Stimulated activated CD8-positive, alpha-beta memory T cell treated with anti-CD3 and anti-CD28 coated beads, Interleukin-15, amount 100 ng/mL, for 24 hours (primary cell): ENCODE measurements around the gene PAM.
"Not testable (repeated sequence)": the region's sequence is repeated elsewhere in the genome, so short reads cannot be mapped to it uniquely, and the experiment has no call there.

ENCODE experiments used
- DNase-seq: peaks from one replicate; pipeline ENCODE4 v3.0.0-alpha.2; 2020; ENCODE audit warnings: low read depth

Gene PAM

DNA sequence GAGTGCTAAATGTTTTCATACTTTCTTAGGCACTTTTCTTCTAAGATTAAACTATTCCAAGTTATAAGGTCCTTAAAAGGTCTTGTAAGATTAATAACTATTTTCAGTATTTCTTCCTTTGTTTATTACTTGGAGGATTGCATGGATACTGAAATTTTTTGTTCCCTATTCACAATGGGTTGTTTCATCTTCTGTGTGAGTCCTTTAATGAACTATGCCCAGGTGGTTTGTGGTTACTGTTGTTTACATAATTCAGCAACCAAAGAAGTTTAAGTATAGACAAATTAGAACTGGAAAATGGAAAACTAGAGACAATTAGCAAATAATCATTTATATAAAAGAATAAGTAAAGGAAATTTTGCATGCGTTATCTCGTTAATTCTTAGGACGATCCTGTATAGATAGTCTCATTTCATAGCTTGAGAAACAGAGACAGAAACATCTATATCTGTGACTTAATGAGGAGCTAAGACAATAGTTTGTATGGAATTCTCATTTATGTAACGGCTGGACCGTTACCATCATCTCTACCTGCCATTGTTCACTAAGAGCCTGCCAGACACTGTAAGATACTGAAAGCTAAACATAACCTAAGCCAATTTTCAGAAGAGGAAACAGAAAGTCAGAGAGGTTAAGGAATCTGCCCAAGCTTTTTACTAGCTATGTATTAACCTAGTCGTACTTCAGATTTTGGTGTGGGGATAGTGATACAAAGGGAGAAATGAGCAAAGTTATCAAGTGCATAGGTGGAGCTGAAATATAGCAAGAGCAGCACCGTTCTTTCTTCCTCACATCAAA, 148.2 kb downstream of the PAM start:
- DNase-seq: no peak

DNA sequence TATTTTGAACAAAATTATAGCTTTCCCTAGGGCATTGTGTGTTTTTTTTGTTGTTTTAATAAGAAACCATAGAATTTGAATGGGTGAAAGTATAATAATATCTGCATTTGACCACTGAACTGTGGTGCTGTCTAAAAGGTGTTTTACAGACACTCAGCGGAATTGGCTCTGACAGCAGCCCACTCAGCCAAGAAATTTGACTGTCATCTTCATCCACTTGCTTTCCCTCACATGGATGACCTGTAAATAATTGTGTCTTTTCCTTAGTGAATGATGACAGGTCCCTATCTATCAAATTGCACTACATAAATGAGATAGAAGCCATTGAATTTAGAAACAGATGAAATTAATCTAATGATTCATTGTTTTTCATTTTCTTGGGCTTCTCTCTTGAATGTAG, 150.0 kb downstream of the PAM start:
- DNase-seq: no peak

DNA sequence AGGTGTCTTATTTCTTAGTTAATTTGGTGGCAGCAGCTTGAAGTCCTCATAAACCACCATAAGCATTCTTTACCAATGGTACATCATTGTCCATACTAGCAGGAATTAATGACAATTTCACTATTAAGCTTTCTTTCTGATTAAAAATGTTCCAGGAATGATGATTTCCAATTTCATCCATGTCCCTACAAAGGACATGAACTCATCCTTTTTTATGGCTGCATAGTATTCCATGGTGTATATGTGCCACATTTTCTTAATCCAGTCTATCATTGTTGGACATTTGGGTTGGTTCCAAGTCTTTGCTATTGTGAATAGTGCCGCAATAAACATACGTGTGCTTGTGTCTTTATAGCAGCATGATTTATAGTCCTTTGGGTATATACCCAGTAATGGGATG, 152.0 kb downstream of the PAM start:
- DNase-seq: not testable (repeated sequence)

DNA sequence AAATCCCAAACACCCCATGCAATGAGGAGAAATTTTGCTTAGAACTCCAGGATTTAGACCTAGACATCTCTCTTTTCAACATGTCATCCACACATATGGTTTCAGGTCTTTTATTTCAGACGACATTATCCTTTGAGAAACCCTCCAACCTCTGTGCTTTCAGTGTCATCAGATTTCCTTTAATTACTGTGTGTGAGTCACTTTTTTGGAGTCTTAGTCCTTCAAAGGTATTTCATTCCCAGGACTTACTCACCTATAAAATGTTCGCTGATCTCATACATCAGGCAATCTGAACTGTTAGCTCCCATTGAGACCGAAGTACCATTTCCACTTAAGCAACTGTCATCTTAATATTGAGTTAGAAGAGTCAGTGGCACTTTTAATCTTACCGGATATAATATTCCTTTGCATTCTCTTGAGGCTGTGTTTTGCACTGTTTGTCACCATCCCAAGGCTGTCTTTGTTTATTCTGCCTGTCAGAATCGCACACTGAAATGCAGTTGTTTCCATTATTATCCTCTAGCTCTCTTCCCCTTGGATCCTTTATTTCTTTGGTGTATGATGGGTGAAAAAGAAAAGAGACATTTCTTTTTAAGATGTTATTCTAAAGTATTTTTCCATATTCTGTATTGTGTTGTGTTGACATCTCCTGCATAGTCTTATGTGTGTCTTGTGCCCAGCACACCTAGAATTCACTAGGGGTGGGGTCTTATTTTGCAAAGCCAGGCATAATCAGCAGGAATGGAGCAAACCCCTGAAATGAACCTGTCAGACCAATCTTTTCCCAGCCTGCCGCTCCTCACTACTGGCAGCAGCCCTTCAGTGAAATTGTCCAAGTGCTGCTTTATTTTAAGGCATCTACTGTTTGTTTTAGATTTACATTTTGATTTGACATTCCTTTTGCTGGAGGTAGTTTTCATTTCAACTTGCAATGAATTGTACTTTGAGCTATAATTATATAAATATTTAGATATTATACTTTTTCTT, 155.4 kb downstream of the PAM start:
- DNase-seq: no peak

DNA sequence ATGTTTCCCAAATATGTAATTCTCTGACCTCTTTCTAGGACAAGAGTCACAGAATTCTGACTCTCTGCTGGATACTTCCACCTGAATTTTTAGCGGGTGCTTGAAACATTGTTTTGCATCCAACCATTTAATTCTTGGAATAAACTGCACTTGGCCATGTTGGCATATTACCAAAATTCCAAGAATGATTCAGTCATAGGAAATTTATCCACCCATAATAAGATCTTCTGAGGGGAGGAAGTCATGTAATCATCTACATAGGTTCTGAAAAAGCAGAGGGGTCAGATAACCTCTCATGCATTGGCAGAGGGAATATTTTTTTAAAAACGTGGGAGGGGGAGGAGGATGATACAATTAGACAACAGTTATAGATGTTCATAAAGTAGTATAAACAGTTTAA, 156.9 kb downstream of the PAM start:
- DNase-seq: no peak

DNA sequence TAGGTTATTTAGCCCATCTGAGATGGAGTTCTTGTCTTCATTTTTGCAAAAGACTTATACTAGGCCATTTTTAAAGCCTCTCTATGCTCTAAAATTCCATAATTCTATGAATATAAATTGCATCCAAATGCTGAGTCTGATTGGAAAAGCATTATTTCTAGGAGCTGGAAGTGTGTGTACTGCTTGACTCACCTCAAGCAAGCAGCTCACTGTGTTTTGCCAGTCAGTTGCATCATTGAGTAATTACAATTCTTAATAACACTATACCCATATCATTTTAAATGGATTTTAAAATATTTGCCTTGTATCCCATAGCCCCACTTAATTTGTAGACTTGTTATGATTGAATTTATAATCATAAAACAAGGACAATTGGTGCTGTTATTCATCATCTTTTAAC, 161.0 kb downstream of the PAM start:
- DNase-seq: no peak

DNA sequence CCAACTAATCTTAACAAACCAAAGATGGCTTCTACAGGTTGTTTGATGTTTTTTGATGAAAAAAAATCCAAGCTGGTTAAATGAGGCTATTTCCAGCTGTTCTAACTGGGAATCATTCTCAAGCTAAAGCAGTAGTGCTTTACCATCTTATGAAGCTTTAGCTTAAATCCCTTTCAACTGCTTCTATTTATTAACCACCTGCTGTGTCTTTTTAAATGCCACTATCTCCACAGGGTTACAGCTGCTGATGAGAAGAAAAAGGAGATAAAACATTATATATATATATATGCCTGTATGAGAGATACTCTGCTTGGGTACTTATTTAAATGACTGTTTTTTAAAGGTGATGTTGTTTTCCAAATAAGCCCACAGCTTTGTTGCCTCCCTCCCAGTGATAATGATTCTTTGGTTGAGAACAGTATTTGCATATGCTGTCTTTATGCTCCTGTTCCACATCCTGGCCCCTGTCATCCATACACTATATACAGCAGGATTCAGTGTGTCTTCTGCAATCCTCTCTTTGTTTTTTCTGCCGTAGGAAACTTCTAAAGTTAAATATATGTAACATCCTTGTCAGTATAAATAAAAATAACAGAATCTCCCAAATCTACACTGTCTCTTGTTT, 164.0 kb downstream of the PAM start:
- DNase-seq: no peak

DNA sequence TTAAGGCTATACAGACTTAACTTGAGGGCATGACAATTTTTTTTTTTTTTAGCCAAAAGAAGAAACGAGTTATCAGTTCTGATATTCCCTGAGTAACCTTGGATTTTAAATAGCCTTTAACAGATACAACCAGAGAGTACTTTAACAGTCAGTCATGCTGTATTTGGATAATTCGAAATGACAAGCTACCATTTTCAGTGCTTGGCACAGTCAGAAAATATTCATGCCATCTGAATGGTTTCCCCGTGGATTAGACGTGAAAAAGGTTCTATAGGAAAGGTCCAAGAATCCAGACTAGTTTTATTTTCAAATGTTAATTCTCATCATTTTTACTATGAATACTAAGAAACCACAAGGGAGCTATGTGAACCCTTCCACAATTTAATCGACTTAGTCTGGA, 165.7 kb downstream of the PAM start:
- no peak for DNase-seq

DNA sequence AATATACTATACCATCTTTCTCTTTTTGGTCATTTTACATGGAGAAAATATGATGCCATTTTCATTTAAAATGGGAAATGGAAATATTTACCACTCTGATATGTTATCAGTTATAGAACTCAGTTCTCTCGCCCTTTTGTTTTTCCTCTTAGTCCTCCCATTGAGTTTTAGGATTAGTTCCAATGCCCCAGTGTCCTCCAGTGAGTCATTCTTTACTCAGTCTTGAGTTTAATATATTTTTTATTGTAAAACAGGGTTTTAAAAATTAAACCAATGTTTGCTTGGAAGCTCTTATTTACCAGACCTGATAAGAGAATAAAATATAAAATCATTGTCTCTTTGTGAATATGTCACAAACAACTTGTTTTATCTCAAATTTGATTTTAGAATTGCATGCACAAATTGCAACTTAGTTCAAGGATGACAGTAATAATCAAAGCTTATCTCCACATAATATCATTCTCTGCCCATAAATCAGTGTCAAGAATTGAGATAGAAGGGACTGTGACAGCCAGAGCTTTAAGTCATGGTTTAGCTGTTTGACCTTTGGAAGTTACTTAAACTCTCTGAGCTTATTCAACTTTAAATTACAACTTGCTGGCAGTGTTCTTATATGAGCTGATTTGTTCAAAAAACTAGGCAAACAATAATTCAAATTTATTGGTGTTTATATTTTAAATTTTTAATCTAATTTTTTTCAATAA, 166.4 kb downstream of the PAM start:
- no peak for DNase-seq

DNA sequence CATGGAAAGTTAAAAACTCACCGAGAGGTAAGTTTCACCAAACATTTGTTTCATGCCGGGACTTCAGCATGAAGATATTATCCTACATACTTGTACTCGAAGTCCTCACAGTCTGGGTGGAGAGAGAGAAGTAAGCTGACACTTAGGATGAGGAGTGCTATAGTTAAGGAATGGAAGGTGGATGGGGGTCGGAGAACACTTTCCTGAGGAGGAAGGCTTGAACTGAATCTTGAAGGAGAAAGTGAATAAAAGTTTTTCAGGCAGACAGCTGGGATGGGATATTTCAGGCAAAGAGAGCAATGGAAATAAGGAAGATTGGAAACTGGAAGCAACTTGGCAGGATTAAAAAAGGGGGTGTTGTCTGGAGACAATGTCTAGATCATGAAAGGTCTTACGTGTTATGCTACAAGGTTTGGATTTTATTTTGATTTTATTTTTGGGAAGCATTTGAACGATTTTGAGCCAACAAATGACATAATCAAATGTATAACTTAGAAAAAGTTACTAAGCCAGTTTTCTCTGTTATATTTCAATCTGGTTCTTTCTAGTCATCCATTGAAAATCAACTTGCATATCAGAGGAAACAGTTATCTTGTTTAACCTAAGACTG, 167.1 kb downstream of the PAM start:
- no peak for DNase-seq

DNA sequence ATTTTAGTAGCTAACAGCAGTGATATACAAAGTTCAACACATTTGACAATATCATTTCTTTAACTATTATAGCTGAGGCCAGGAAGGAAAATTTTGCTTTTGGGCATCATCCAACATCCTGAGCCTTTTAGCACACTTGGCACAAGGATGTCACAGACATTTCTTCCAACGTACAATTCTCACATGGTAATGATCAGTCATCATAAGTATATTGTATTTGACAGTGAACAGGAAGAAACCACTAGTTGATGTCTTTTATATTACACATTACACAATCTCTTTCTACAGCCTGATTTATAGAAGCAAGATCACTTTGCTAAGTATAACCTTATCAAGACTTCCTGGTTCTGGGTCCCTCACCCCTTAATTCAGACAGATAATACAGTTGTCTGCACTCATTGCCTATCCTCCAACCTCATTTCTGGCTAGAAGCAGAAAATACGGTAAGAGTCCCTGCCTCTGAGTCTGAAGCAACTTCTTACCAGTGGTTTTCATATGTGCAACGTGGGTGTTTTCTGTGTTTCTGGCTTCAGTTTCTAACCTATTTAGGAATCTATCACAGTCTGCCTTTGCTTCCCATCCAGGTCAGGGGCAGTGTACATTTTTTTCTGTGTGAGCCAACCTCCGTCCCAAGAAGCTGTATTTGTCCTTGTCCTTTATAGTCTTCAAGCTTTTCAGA, 167.8 kb downstream of the PAM start:
- no peak for DNase-seq

DNA sequence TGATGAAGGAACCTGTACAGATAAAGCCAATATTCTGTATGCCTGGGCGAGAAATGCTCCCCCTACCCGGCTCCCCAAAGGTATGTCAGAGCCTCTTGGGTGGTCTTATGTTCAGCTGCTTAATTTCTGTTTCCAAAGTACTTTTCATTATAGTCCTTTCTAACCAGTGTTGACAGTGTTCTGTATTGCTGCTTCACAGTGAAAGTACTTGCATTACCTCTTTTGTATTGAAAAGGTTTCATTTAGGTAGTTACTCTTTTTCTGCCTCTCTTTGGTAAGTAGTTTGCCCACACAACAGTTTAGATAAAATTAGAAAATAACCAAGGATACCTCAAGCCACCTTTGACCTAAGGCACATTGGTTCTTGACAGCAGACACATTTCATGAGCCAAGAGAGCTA, 169.9 kb downstream of the PAM start:
- no peak for DNase-seq

DNA sequence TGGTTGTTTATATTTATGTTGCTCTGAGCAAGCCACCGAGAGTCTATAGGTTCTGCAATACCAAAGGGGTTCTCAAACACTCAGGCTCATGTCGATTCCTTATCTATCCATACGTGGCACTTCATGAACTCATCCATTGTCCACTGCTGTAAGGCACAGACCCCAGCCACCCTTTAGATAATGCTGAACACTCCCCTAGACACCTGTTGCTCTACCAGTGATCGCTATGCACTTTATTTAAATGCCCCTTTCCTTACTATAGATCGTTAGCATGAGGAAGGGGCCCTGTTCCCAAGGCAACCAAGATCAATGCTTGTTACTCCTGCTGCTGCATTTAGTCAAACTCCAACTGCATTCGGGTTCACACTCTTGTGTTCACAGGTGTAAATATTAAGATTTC, 171.9 kb downstream of the PAM start:
- no peak for DNase-seq

DNA sequence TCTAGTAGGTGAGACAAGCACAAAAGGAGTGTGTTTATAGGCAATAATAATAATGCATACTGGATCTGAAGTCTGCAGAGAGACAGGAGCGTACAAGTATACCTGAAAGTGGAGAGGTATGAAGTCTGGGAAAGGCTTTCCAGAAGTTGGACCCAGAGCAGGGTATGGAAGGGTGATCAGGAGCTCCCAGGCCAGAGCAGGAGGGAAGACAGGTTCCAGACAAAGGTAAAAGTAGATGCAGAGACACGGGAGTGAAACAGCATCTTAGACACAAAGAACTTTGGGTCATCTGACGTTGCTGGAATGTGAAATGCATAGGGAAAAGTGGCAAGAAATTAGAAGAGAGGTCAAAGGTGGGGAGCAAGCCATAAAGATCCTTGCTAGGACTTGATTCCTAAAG, 175.1 kb downstream of the PAM start:
- DNase-seq: no peak

DNA sequence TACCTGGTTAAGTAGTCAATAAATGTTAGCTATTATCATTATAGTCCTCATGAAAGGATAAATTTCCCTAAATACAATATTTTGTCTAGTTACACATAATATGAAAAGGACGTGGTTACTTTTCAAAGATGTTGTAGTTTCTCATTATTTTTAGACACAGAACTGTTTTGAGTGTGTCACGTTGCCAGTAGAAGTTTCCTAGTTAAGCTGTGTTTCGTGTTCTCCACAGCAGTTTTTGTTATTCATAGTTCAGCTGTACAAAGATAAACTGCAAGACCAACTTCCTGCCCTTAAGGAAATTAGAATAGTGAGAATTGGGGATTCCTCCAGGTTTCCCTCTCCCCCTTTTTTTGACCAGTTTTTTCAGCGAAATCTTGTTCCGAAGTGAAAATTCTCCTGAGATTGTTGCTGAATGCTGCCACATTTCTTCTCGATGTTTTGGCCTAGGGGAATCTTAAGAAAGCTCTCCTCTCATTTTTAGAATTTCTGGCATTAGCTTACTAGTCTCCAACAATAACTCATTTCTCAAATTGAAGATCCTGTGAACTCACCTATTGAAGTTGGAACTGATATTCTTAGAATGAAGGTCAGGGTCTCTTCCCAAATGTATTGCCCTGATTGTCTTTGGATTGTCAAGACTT, 176.1 kb downstream of the PAM start:
- DNase-seq: no peak

DNA sequence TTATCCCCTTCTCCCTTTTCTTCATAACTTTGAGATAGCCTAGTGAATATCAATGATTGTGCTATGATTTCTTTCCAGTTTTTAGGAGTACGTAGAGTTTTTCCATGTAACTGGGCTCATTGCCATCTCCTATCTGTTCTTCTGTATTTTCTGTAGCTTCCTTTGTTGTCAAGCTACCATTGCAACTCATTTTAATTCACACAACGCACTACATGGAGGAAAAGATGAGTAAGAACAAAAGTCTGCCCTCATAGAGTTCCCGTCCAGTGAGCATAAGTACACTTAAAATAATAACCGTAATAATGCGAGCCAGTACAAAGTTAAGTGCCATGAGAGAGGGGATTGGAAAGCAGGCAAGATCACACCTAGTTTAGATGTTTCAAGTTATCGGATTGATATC, 177.7 kb downstream of the PAM start:
- no peak for DNase-seq

DNA sequence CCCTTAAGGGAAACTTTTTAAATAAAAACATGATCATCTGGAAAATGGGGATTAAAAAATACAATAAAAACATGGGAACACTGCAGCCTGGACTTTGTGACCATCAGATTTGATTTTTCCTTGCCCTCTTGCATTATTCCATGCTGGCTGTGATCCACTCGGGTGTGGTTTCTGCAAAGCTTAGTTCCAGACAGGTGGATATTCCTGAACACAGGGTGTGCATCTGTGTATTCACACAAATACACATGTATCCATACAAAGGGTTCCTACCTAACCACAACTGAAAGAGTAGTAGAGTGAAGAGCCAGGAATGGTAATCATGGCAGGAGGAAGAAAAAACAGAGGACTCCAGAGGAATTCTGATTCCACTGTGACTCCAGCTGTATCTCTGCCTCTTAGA, 178.2 kb downstream of the PAM start:
- no peak for DNase-seq

DNA sequence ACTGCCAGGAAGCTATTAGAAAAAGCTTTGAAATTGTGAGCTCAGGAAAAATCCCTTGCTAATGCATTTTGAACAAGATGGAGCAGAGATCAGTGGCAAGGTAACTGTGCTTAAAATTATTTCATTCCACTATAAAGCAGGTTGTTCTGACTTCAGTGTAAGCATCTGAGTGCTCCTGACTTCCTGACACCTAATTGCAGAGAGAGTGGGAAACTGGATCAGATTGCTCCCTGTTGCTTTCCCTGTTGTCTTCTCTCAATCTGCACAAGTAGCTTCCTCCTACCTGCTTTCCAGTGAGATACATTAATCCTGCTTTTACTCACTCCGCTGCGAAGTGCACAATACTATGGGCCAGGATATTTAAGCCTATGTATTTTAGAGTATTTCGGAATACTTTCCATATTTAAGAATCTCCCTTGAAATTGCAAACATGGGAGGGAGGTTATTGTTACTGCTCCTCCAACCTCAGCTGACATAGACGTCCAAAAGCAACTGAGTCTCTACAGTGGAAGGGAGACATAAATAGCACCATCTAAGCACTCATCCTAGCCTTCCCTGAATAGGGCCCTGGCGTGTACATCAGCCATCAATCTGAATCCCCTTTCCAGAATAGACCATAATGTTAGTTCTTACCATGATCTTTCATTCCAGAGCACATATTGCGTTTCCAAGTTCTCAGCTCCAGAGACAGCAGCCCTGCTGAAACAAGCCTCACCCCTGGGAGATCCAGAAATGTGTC, 178.8 kb downstream of the PAM start:
- DNase-seq: no peak

DNA sequence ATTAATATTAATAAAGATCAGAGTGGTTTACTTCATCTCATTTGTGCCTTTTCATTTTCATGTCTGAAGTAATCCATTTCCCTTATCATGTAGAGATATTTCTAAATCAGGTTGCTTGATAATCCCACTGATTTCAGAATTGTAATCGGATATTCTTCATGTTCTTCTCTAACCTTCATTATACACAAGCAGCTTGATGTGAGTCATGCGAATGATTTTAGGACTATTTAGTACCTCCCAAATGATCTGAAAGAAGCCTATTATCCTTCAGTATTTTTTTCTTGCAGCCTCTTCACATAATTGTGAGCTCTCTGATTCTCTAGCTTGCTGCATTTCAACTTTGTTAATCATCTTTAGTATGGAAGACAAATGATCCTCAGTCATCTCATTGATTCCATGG, 182.8 kb downstream of the PAM start:
- DNase-seq: no peak

DNA sequence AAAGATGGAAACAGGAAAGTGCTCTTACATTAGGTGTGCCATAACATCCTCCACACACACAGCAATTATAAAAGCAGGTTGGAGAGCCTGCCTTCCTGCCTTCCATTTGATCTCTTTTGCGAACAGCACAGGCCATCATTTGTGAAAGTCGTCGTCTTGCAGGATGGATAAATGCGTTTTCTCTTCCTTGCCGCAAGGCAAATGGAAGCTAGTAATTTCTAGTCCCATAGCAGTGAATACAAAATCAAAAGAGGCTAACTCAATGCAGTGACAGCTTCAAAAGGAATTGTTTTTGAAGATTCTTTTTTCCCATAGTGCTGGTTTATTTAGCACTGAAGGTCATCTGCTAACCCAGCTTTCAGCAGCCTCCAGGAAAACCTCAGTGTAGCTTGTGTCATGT, 186.0 kb downstream of the PAM start:
- DNase-seq: no peak
